ENCODE measurements around the gene MTA1. TPM values are rescaled to one million over a fixed set of nuclear protein-coding genes. Genes with fewer than 3 reads are reported as not detected.

Gene MTA1
- polyA plus RNA-seq, 4 donors, result 28.4 to 98.9 (median 51.9) TPM

- Histone ChIP-seq H3K36me3 (ENCODE audit: control insufficient read depth in 3 of 3, insufficient read depth in 2 of 3, low read depth in 1 of 3, low read length in 3 of 3) (peaks cover 0 to 64% (median 0%) of the 10 kb centered on the region in 3 donors), H3K27me3 (ENCODE audit: control insufficient read depth in 3 of 3, insufficient read depth in 3 of 3, low read length in 3 of 3) (no peaks in the 10 kb centered on the region), H3K4me1 (ENCODE audit: control insufficient read depth in 3 of 3, insufficient read depth in 2 of 3, low read depth in 1 of 3, low read length in 2 of 3) (peaks cover 0 to 6% (median 0%) of the 10 kb centered on the region in 3 donors), H3K9me3 (ENCODE audit: control insufficient read depth in 2 of 2, insufficient read depth in 1 of 2, low read depth in 1 of 2, low read length in 1 of 2) (no peaks in the 10 kb centered on the region), H3K27ac (ENCODE audit: low read depth in 1 of 3, low read length in 2 of 3) (no peak overlapping the region), H3K4me3 (ENCODE audit: low read depth in 1 of 3, low read length in 3 of 3) (no peak overlapping the region)
- FAIRE-seq (no peak), DNase-seq (no peak)
- WGBS, 3 donors, result 88 to 92% (median 91%) methylated on average over 24 of the region's 24 CpGs
These were observed 25.7 kb downstream of the MTA1 start for GRCh38 chr14:105445290-105445689.

GRCh38 chr14:105445901-105446845 lies 26.5 kb downstream of the MTA1 start:
- no peaks in the 10 kb centered on the region for H3K27me3 ChIP-seq (ENCODE audit: control insufficient read depth in 3 of 3, insufficient read depth in 3 of 3, low read length in 3 of 3)
- WGBS, 3 donors, result 89 to 91% (median 91%) methylated on average over 22 to 26 of the region's 26 CpGs
- DNase-seq, result no peak

GRCh38 chr14:105446971-105447370 lies 27.3 kb downstream of the MTA1 start:
- FAIRE-seq, result no peak
- no peaks in the 10 kb centered on the region for H3K9me3 ChIP-seq (ENCODE audit: control insufficient read depth in 2 of 2, insufficient read depth in 1 of 2, low read depth in 1 of 2, low read length in 1 of 2)
- no peaks in the 10 kb centered on the region for H3K27me3 ChIP-seq (ENCODE audit: control insufficient read depth in 3 of 3, insufficient read depth in 3 of 3, low read length in 3 of 3)
- WGBS, 3 donors, result 80 to 83% (median 81%) methylated on average over 14 of the region's 14 CpGs
- H3K27ac ChIP-seq (ENCODE audit: low read depth in 1 of 3, low read length in 2 of 3), result no peak overlapping the region
- H3K4me1 ChIP-seq (ENCODE audit: control insufficient read depth in 3 of 3, insufficient read depth in 2 of 3, low read depth in 1 of 3, low read length in 2 of 3), result peaks cover 0 to 6% (median 0%) of the 10 kb centered on the region in 3 donors
- DNase-seq, result no peak
- no peak overlapping the region for H3K4me3 ChIP-seq (ENCODE audit: low read depth in 1 of 3, low read length in 3 of 3)
- peaks cover 0 to 72% (median 0%) of the 10 kb centered on the region in 3 donors for H3K36me3 ChIP-seq (ENCODE audit: control insufficient read depth in 3 of 3, insufficient read depth in 2 of 3, low read depth in 1 of 3, low read length in 3 of 3)

More at GRCh38 chr14:105445901-105446845, 26.5 kb downstream of the MTA1 start:
- Histone ChIP-seq H3K4me1 (ENCODE audit: control insufficient read depth in 3 of 3, insufficient read depth in 2 of 3, low read depth in 1 of 3, low read length in 2 of 3) (peaks cover 0 to 6% (median 0%) of the 10 kb centered on the region in 3 donors), H3K36me3 (ENCODE audit: control insufficient read depth in 3 of 3, insufficient read depth in 2 of 3, low read depth in 1 of 3, low read length in 3 of 3) (peaks cover 0 to 66% (median 0%) of the 10 kb centered on the region in 3 donors), H3K9me3 (ENCODE audit: control insufficient read depth in 2 of 2, insufficient read depth in 1 of 2, low read depth in 1 of 2, low read length in 1 of 2) (no peaks in the 10 kb centered on the region), H3K4me3 (ENCODE audit: low read depth in 1 of 3, low read length in 3 of 3) (no peak overlapping the region), H3K27ac (ENCODE audit: low read depth in 1 of 3, low read length in 2 of 3) (no peak overlapping the region)
- FAIRE-seq, result no peak

- Histone ChIP-seq H3K4me1 (ENCODE audit: control insufficient read depth in 3 of 3, insufficient read depth in 2 of 3, low read depth in 1 of 3, low read length in 2 of 3) (peaks cover 0 to 6% (median 0%) of the 10 kb centered on the region in 3 donors), H3K4me3 (ENCODE audit: low read depth in 1 of 3, low read length in 3 of 3) (no peak overlapping the region), H3K27ac (ENCODE audit: low read depth in 1 of 3, low read length in 2 of 3) (no peak overlapping the region), H3K27me3 (ENCODE audit: control insufficient read depth in 3 of 3, insufficient read depth in 3 of 3, low read length in 3 of 3) (no peaks in the 10 kb centered on the region), H3K36me3 (ENCODE audit: control insufficient read depth in 3 of 3, insufficient read depth in 2 of 3, low read depth in 1 of 3, low read length in 3 of 3) (peaks cover 0 to 72% (median 0%) of the 10 kb centered on the region in 3 donors), H3K9me3 (ENCODE audit: control insufficient read depth in 2 of 2, insufficient read depth in 1 of 2, low read depth in 1 of 2, low read length in 1 of 2) (no peaks in the 10 kb centered on the region)
- FAIRE-seq (no peak), DNase-seq (peak in 1 of 2 donors; percentile 12)
- 89 to 92% (median 91%) methylated on average over 30 to 31 of the region's 31 CpGs for WGBS, 3 donors
These were observed 28.3 kb downstream of the MTA1 start for GRCh38 chr14:105447651-105448640.

- Histone ChIP-seq H3K36me3 (ENCODE audit: control insufficient read depth in 3 of 3, insufficient read depth in 2 of 3, low read depth in 1 of 3, low read length in 3 of 3) (peaks cover 0 to 73% (median 0%) of the 10 kb centered on the region in 3 donors), H3K9me3 (ENCODE audit: control insufficient read depth in 2 of 2, insufficient read depth in 1 of 2, low read depth in 1 of 2, low read length in 1 of 2) (no peaks in the 10 kb centered on the region), H3K4me3 (ENCODE audit: low read depth in 1 of 3, low read length in 3 of 3) (no peak overlapping the region), H3K27ac (ENCODE audit: low read depth in 1 of 3, low read length in 2 of 3) (no peak overlapping the region), H3K4me1 (ENCODE audit: control insufficient read depth in 3 of 3, insufficient read depth in 2 of 3, low read depth in 1 of 3, low read length in 2 of 3) (peaks cover 0 to 6% (median 0%) of the 10 kb centered on the region in 3 donors), H3K27me3 (ENCODE audit: control insufficient read depth in 3 of 3, insufficient read depth in 3 of 3, low read length in 3 of 3) (no peaks in the 10 kb centered on the region)
- FAIRE-seq (no peak), DNase-seq (peak; percentile 51 to 65)
- WGBS, 3 donors, result 53 to 54% (median 53%) methylated on average over 13 to 16 of the region's 16 CpGs
These were observed 29.1 kb downstream of the MTA1 start for GRCh38 chr14:105448706-105449111.

- H3K4me3 ChIP-seq (ENCODE audit: low read depth in 1 of 3, low read length in 3 of 3), result no peak overlapping the region
- no peak for DNase-seq
- no peaks in the 10 kb centered on the region for H3K27me3 ChIP-seq (ENCODE audit: control insufficient read depth in 3 of 3, insufficient read depth in 3 of 3, low read length in 3 of 3)
- FAIRE-seq, result no peak
- 92 to 96% (median 92%) methylated on average over 42 to 47 of the region's 47 CpGs for WGBS, 3 donors
- no peaks in the 10 kb centered on the region for H3K9me3 ChIP-seq (ENCODE audit: control insufficient read depth in 2 of 2, insufficient read depth in 1 of 2, low read depth in 1 of 2, low read length in 1 of 2)
- no peak overlapping the region for H3K27ac ChIP-seq (ENCODE audit: low read depth in 1 of 3, low read length in 2 of 3)
- peaks cover 0 to 80% (median 2%) of the 10 kb centered on the region in 3 donors for H3K36me3 ChIP-seq (ENCODE audit: control insufficient read depth in 3 of 3, insufficient read depth in 2 of 3, low read depth in 1 of 3, low read length in 3 of 3)
- H3K4me1 ChIP-seq (ENCODE audit: control insufficient read depth in 3 of 3, insufficient read depth in 2 of 3, low read depth in 1 of 3, low read length in 2 of 3), result peaks cover 0 to 6% (median 0%) of the 10 kb centered on the region in 3 donors
These were observed 29.9 kb downstream of the MTA1 start for GRCh38 chr14:105449276-105450122.

- Histone ChIP-seq H3K27ac (ENCODE audit: low read depth in 1 of 3, low read length in 2 of 3) (no peak overlapping the region), H3K4me1 (ENCODE audit: control insufficient read depth in 3 of 3, insufficient read depth in 2 of 3, low read depth in 1 of 3, low read length in 2 of 3) (peaks cover 0 to 6% (median 0%) of the 10 kb centered on the region in 3 donors), H3K9me3 (ENCODE audit: control insufficient read depth in 2 of 2, insufficient read depth in 1 of 2, low read depth in 1 of 2, low read length in 1 of 2) (no peaks in the 10 kb centered on the region), H3K36me3 (ENCODE audit: control insufficient read depth in 3 of 3, insufficient read depth in 2 of 3, low read depth in 1 of 3, low read length in 3 of 3) (peaks cover 0 to 82% (median 2%) of the 10 kb centered on the region in 3 donors), H3K4me3 (ENCODE audit: low read depth in 1 of 3, low read length in 3 of 3) (no peak overlapping the region), H3K27me3 (ENCODE audit: control insufficient read depth in 3 of 3, insufficient read depth in 3 of 3, low read length in 3 of 3) (no peaks in the 10 kb centered on the region)
- no peak for FAIRE-seq
- WGBS, 3 donors, result 83 to 95% (median 92%) methylated on average over 22 of the region's 22 CpGs
- no peak for DNase-seq
These were observed 30.5 kb downstream of the MTA1 start for GRCh38 chr14:105450123-105450505.
